HG02981 (cell line): ENCODE measurements around the gene CALML3.

Source experiments
- ATAC-seq: cut with Tn5 transposase; IDR thresholded peaks from one replicate; pipeline ENCODE4 v1.9.1; 2021; ENCODE audit warnings: mild to moderate bottlenecking, moderate library complexity; ENCODE audit not compliant: unreplicated experiment

Gene CALML3

DNA sequence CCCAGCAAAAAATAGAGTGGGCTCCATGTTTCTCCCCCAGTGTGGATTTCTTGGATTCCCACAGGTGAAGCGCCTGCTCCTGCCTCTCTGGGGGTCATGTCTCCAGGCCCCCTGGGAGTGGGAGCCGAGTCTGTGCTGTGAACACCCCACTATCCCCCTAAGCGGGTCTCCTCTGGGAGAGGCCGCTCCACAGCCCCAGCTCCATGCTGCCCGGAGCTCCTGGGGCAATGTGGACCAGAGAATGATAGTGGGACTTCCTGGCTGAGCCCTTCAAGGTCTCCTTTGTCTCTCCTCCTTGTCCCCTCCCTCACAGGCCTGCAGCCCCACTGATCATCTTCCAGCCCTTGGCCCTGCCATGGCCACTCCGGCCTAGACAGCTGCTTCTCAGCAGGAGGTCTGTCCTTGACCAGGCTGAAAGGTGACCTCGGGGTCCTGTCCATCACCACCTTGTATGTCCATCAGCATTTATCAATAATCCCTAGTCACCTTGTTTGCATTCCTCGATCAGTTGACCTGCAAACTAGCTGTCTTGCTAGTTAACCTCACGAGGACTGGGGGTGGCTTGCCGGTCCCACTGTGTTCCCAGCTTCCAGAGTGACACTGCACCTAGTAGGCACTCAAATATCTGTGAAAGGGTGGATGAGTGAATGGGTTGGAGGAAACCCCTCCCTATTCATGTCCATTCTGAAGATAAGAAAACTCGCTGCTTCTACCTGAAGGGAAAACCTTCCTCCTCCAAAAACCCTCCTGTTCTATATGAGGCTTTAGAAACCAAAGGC lies 776 bp upstream of the CALML3 start:
- no peak for ATAC-seq

DNA sequence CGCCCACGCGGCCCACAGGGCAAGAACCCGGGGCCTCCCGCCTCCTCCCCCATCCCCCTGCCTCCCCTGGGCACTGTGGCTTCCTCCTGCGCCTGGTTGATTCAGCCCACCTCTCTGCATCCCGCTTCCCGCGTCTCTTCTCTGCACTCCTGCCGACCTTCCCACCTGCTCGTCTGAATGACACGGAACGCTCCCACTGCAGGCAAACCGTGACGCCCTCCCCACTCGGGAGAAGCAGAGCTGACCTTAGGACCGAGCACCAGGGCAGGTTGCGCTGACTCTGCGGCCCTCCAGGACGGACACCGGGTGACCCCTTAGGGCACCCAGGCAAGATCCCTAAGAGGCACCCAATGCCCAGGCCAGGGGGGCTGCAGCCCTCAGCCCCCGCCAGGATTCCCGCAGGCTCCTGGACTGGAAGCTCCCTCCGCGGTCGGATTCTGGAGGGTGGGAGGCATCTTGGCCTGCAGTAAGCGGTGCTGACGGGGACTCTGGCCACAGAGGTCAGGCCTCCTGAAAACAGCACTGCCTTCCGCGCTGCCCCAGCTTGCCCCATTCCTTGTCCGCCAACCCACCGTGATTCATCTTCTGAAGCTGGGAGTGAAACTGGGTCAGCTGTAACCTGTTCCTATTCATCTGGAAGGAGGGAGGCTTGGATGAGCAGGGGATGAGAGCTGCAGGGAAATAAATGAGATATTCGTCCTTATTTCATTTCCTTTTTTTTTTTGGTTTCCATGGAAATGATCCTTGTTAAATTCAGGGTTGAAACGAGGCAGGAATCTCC lies 990 bp downstream of the CALML3 start:
- no peak for ATAC-seq

DNA sequence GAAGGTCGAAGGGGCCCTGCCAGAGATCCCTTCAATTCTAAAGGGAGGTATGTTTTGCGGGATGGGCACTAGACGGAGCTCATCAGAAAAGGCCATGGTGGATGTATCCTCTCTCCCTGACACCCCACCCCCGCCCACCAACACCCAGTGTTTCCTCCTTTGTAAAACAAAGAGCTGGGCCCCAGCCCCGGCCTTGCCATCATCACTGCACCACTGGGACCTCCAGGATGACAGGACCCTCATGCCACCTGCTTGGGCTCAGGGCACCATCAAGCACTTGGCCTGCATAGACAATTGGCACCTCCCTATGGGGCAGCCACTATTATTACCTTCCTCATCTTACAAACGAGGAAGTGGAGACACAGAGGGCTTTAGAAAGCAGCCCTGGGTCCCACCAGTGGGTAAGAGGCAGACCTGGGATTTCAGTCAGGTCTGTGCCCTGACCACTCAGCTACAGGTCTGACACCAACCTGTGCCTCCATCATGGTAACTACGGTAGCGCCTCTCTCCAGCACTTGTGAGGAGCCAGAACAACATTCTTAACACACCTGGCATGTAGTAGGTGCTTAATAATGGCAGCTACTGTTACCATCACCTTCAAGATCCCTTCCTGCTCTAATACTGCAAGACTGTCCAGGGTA lies 2.0 kb downstream of the CALML3 start:
- no peak for ATAC-seq

DNA sequence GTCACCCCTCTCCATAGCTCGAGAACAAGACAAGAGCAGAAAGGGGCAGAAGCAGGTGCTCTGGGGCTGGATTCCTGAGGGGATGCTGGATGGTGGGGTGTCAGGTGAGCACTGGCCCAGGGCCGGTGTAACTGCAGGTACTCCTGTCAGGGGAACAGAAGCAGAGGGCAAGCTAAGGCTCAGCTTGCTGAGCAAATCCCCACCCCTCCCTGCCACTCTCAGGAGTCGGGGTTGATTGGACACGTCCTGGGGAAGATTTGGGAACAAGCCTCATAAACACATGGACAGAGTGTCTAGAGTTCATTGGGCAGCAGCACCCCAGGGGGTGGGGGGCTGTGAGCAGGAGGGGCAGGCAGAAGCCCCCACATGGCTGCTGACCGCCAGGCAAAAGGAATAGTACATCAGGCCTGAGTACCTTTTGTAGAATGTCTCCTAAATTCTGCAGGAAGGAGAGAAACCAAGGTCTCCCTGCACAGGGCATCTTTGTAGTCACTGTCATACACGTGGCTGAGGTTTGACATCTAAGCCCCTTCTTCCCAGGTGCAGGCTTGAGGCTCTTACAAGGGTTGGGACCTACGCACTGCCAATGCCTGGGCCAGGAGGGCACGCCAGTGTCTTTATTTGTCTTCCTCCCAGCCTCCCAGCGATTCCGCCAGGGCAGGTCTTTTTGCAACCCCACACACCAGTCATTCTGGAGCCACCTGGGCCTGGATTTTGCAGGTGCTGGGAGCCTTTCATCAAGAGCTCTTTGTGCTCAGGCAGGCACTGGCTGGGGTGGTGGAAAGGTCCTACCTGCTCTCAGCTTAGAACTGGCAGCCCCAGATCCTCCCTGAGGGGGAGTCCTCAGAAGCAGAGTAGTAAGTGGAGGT lies 2.8 kb downstream of the CALML3 start:
- no peak for ATAC-seq

DNA sequence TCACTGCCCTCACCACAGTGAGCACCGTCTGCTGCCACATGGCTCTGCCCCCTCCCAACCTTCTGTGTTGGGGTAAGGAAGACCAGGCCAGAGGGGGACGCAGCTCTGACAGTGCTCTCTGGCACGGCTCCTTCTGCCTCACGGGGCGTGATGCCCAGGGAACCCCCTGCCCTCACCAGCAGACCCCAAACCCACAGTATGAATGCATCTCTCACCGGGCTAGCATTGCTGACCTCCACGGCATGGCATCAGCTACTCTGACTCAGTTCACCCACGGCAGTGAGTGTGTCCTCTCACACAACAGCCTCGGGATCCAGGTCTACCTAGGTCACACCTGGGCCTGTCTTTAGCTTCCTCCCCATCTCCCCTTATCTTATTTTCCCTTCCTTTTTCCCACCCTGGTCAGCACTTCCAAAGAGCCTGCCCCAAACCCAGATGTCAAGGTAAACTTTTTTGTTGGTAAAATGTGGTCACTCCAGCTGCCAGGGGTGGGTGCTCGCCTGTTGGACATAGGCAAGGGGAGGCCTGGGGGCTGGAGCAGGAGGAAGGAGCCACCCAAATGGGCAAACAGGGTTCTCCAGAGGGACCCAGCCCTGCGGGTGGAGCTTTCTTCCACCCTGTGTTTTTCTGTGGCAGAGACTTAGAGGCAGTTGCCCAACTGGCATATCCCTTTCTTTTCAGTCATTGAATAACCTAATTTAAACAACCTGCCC lies 4.4 kb downstream of the CALML3 start:
- no peak for ATAC-seq

DNA sequence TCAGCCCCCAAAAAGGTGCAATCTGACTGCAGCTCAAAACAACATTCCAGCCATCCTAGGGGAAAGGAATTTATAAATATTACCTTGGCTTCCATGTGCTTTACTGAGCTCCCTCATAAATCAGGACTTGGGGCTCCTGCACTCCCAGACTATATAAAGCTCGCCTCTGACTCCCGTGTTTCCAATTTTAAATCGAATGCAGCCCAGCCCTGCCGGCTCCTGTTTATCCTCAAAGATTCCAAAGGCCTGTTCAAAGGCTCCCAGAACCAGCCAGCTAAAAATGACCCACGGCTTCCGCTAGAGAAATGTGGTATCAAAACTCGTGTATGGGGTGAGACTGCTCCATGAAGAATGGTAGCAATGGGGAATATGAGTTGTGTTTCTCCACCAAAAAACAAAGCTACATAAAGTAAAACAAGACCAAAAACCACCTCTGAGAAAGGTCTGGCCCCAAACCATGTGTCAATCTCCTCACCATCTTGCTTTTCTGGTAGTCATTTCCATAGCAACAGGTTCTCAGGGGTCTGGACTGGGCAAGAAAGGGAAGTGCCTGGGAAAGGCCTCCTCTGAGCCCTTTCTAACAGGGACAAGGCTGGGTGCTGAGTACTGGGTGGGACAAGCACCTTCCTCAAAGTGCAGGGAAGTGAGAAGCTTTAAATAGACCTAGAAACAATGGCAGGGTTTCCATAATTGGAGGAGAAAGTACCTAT lies 5.1 kb downstream of the CALML3 start:
- no peak for ATAC-seq

DNA sequence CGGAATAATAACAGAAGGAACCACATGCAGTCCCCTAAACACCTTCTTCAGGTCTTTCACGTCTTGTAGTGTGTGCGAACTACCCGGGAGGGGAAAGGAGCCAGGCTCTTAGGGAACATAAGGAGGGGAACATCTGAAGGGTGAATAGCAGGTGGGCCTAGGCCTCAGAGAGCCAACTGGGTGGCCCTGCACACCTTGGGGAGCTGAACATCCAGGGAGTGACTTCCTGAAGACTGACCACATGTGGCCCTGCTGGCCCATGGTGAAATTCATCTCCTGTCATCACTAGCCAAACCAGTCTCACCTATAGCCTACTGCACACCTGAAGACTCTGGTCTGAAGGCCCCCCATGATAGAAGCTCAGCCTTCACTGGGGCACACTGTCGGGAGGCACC lies 5.6 kb downstream of the CALML3 start:
- no peak for ATAC-seq

DNA sequence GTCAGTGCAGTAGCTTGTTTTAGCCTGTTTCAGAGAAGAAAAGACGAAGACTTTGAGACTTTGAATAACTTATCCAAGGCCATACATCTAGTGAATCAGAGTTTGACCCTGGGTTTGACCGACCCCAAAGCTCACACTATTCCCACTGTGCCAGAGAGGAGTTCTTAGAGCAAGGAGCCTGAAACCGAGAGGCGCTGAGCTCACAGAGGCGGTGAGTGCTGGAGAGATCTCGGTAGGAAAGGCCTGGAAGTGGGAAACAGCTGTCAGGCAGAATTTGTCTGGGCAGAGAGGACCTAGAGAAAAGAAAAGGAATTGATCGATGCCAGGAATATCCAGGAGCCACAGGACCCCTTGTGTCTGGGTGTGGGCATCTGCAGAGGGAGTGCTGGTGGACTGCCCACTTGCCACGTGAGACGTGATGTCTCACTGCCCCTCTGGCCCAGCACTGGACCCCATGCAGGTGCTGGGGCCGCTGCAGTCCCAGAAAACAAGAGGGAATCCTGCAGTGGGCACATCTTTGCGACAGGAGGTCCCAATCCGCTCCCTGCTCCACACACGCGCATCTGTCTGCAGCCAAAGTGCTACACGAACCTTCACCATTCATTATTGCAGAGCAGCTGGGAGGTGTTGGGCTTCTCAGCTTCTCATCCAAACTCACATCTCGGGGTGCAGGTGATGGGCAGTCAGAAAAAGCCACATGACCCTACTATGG lies 6.2 kb downstream of the CALML3 start:
- ATAC-seq = no peak

DNA sequence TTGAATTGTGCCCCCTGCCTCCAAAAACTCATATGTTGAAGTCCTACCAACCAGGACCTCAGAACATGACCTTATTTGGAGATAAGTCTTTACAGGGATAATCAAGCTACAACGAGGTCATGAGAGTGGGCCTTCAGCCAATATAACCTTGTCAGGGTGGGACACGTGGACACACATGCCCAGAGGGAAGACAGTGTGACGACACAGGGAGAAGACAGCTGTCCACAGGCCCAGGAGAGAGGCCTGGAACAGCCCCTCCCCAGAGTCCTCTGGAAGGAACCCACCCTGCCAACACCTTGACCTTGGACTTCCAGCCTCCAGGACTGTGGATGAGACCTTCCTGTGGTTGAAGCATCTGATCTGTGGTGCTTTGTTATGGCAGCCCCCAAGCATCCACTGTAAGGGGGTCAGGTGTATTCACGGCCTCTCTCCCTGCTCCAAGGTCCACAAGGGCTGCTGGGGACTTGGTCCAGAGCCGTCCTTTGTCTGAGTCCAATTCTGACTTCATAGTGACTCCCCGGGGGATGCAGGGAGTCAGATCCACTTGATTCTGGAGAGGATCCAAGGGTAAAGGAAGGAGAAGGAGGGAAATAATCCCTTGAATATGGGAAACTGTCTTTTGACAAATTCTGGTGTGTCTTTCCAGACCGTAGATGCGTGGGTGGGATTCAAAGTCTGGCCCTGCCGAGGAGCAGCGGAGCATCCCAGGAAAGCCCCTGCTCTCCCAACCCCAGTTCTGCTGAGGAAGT lies 7.0 kb downstream of the CALML3 start:
- ATAC-seq = no peak

DNA sequence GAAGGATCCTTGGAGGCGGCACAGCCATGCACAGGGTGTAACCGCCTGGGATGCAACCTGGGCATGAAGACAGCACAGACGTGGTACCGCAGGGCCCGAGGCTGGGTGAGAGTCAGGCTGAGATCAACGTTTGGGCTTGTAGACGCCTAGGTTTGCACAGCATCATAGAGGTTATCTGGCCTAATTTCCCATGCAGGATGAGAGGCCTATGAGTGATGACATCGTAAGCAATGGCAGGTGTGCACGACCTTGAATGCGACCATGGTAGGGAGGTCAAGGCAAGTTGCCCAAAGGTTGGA lies 7.5 kb downstream of the CALML3 start:
- ATAC-seq = no peak

DNA sequence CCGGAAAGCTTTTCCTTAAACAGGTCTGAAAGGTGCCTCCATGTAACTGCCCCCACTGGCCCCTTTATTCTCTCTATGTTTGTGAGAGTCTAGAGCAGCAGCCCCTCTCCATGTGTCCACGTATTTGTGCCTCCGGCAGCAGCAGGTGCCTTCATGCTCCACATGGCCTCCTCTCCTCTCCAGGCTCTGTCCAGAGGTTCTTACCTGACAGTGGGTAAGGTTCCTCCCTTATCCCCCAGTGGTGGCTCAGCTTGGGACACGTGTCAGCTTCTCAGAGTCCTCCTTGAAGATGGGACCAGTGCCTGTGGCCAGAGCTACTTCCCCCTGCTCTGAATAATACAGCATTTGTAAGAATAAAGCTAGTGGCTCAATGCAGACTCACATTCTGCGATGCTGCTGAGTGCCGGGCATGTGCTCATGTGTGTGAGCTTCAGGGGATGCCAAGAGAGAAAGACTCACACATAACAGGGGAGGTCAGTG lies 7.9 kb downstream of the CALML3 start:
- no peak for ATAC-seq

DNA sequence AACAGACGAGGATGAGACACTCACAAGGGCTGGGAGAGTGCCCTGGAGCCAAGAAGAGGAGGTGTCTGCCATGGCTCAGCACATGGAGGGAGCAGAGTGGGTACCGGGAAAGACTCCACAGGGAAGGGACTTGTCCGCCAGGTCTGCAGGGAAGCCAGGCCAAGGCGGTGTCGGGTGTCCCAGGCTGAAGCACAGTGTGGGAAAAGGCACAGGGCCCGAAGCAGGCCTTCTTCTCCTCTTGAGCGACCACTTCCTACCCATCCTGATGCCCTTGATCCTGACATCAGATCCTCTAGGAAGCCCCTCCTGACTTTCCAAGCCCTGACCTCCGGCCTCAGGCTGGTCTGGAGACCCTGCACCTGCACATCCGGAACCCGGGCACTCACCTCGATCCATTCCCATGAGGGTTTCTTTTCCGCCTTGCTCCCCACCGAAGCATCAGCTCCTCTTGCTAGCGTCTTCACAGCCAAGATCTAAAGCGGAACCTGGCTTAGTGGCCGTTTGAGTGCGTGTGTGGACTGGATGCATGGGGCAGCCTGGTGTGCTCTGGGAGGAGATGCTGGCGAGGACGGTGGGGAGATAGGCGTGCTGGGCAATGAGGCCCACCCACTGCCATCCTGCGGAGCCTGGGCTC lies 8.5 kb downstream of the CALML3 start:
- no peak for ATAC-seq

DNA sequence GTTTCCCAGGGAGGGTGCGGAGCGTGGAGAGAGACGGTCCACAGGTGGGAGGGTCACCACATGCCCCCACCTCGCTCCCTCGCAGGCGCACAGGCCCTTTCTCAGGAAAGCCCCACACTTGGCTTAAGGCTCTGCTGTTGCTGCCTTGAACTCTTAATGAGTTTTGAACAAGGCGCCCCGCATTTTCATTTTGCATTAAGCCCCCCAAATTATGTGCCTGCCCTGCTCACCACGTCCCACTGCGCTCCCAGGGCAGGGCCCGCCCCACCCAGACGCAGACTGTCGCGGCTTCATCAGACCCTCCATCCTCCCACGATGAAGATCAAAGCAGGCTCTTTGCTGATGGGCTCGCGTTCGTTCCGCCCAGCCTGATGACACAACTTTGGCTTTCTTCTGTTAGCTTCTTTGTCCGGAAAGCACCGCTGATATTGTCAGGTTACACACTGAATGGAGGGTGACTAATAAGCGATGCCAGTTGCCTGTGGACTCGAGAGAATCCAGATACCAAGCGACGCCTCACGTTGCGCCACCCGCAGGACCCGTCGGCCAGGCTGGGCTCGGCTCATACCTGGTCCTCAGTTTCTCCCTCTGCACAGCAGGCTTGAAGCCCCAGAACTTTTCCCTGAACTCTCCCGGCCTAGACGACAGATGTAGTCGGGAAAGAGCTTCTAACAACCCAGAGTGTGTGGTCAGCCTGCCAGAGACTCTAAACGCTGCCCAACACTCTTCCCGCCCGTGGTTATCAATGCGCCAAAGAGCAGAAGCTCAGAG lies 9.5 kb downstream of the CALML3 start:
- ATAC-seq = no peak

DNA sequence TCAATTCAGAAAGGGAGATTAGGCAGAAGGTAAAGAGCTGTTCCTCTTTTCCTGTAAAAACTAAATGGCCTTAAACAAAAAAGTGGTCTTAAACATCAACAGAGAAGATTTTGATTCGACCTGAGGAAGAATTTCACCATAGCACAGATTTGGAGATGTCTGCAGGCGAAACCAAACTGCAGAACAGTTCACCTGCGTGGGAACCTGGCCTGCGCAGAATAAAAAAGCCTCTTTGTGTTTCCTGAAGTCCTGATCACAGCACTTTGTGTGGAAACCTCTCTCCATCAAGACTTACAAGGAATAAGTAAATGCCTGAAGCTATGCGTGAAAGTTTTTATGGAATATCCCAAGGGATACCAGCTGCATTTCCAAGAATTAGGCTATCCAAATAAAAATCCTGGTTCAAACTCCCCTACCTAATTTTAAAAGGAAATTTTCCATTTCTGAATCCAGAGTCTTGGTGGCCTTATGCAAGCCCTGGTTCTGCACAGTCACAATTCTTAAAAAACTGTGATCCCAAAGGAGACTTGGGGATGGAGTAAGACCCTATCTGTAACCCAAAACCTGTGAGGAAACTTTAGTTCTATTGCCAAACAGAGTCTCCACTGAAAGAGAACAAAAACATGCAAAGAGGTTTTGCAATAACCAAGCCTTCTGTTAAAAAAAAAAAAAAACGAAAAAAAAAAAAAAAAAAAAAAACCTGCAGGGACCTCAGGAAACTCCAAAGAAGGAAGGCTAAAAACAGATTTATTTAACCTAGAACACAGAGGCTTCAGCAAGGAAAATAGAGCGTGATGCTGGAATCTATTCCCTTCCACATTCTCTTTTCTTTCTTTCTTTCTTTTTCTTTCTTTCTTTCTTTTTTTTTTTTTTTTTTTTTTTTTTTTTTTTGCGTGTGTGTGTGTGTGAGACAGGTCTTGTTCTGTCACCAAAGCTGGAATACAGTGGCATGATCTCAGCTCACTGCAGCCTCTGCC lies 10.4 kb downstream of the CALML3 start:
- ATAC-seq = no peak

DNA sequence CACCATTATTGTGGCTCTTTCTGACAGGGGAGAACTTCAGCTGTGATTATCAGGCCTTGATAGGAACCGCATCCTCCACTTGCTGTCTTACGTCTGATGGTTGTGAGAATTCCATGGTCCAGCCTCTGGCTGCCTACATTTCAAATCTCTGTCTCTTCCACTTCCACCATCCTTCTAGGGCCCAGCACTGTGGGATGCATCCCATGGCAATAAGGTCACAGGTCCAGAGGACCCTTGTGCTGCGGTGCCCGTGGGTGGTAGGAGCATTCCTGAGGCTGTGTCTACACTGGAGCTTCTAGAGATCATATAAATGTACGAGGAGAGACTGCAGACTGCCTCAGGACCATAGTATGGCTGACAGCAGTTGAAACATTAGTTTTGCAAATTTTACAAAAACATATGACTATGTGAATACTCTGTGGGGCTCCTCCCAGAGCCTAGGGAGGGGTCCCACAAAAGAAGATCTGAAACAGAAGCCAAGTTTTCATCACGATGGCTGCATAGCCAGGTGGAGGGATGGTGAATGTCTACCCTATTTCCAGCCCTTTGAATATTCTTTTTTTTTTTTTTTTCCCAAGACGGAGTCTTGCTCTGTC lies 11.8 kb downstream of the CALML3 start:
- ATAC-seq = no peak

DNA sequence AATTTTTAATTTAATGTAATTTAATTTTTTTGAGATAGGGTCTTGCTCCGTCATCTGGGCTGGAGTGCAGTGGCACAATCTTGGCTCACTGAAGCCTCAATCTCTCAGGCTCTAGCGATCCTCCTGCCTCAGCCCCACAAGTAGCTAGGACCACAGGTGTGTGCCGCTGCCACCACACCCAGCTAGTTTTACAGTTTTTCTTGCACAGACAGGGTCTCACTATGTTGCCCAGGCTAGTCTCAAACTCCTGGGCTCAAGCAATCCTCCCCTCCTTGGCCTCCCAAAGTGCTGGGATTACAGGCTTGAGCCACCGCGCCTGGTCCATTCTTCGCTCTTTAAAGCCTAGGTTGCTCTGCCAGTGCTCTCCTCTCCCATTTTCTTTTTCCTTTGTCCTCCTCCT lies 12.9 kb downstream of the CALML3 start:
- ATAC-seq = no peak
